ENCODE results near the gene CCNY.

The CCNY gene

GRCh38 chr10:35422228-35422627 is 85.9 kb downstream of the CCNY start:
- no peaks in the 10 kb centered on the region for H3K27me3 ChIP-seq (ENCODE audit: insufficient read depth, poor library complexity, severe bottlenecking)
- H3K9me3 ChIP-seq (ENCODE audit: severe bottlenecking): no peaks in the 10 kb centered on the region
- TF ChIP-seq, protein P1, sequence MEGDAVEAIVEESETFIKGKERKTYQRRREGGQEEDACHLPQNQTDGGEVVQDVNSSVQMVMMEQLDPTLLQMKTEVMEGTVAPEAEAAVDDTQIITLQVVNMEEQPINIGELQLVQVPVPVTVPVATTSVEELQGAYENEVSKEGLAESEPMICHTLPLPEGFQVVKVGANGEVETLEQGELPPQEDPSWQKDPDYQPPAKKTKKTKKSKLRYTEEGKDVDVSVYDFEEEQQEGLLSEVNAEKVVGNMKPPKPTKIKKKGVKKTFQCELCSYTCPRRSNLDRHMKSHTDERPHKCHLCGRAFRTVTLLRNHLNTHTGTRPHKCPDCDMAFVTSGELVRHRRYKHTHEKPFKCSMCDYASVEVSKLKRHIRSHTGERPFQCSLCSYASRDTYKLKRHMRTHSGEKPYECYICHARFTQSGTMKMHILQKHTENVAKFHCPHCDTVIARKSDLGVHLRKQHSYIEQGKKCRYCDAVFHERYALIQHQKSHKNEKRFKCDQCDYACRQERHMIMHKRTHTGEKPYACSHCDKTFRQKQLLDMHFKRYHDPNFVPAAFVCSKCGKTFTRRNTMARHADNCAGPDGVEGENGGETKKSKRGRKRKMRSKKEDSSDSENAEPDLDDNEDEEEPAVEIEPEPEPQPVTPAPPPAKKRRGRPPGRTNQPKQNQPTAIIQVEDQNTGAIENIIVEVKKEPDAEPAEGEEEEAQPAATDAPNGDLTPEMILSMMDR (IDR thresholded peaks at IDR 0.05; ENCODE audit: poor library complexity, severe bottlenecking): no peak
- H3K4me1 ChIP-seq (ENCODE audit: insufficient read depth, poor library complexity, severe bottlenecking): peaks cover 51% of the 10 kb centered on the region
- DNase-seq (ENCODE audit: low spot score) (no peak), ATAC-seq (ENCODE audit: low read depth) (no peak)
- H3K36me3 ChIP-seq (ENCODE audit: low read depth): peaks cover 5% of the 10 kb centered on the region; the same call in 1 of the 2 replicates
- peak overlapping the region; percentile 85 for H3K27ac ChIP-seq (ENCODE audit: poor library complexity, severe bottlenecking)
- H3K4me3 ChIP-seq (ENCODE audit: severe bottlenecking): no peak overlapping the region

GRCh38 chr10:35423505-35424306 is 87.4 kb downstream of the CCNY start:
- peaks cover 51% of the 10 kb centered on the region for H3K4me1 ChIP-seq (ENCODE audit: insufficient read depth, poor library complexity, severe bottlenecking)
- peak overlapping the region; percentile 3 for H3K27ac ChIP-seq (ENCODE audit: poor library complexity, severe bottlenecking)
- no peak overlapping the region for H3K4me3 ChIP-seq (ENCODE audit: severe bottlenecking)
- no peak for DNase-seq (ENCODE audit: low spot score)
- peak; percentile 35; the same call in 1 of the 3 replicates for ATAC-seq (ENCODE audit: low read depth)
- H3K27me3 ChIP-seq (ENCODE audit: insufficient read depth, poor library complexity, severe bottlenecking): no peaks in the 10 kb centered on the region
- H3K9me3 ChIP-seq (ENCODE audit: severe bottlenecking): no peaks in the 10 kb centered on the region
- H3K36me3 ChIP-seq (ENCODE audit: low read depth): peaks cover 5% of the 10 kb centered on the region; the same call in 1 of the 2 replicates
- TF ChIP-seq, protein P1 (IDR thresholded peaks at IDR 0.05; ENCODE audit: poor library complexity, severe bottlenecking): no peak

DNA sequence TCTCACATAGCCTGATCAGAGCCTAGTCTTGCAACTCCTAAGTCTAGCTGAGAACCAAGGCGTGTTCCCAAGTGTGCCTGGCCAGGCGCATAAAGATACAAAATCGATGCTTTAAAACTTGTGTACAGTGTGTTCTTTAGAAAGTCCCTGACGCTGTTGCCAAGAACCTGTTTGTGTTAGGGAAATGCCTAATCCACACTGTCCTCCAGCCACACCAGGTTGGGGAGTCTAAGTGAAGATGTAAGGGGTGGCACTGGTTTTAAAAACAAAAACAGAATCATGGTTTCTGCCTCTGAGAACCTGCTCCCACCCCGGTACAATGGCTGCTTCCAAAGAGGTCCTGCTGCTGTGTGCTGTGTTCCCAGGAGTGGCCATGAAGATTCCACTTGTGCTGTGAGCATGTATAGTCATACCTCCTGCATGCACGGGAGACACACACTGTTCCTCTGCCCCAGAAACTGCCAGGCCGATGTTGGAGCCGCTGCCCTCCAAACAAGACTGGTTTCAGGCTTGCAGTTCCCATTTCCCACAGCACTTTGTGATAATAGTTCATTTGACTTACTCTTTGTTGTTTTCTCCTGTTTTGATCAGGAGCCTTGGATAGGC is 88.5 kb downstream of the CCNY start:
- no peak for ATAC-seq (ENCODE audit: low read depth)
- no peaks in the 10 kb centered on the region for H3K27me3 ChIP-seq (ENCODE audit: insufficient read depth, poor library complexity, severe bottlenecking)
- H3K27ac ChIP-seq (ENCODE audit: poor library complexity, severe bottlenecking): no peak overlapping the region

DNA sequence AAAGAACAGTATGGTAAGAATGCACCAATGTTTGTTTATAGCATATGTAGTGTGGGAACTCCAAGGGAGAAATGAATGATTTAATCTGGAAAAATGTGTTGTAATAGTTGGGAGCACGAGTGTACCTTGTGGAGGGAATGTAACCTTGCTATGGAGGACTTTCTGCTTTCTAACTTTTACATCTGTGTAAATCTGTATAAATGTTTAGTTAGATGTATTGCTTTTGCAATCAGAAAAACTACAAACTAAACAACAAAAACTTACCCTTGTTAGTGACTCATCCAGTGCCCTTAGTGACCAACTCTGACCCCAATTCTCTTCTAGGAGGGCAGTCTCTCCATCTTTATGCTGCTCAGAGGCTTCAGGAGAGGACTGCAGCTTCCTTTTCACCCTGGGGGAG is 89.3 kb downstream of the CCNY start:
- peaks cover 5% of the 10 kb centered on the region; the same call in 1 of the 2 replicates for H3K36me3 ChIP-seq (ENCODE audit: low read depth)
- ATAC-seq (ENCODE audit: low read depth): no peak
- no peak overlapping the region for H3K4me3 ChIP-seq (ENCODE audit: severe bottlenecking)
- H3K4me1 ChIP-seq (ENCODE audit: insufficient read depth, poor library complexity, severe bottlenecking): peaks cover 40% of the 10 kb centered on the region
- H3K9me3 ChIP-seq (ENCODE audit: severe bottlenecking): no peaks in the 10 kb centered on the region
- no peaks in the 10 kb centered on the region for H3K27me3 ChIP-seq (ENCODE audit: insufficient read depth, poor library complexity, severe bottlenecking)
- DNase-seq (ENCODE audit: low spot score): no peak
- TF ChIP-seq, protein P1 (IDR thresholded peaks at IDR 0.05; ENCODE audit: poor library complexity, severe bottlenecking): no peak
- no peak overlapping the region for H3K27ac ChIP-seq (ENCODE audit: poor library complexity, severe bottlenecking)

More for the DNA sequence above, 88.5 kb downstream of the CCNY start:
- Histone ChIP-seq H3K9me3 (ENCODE audit: severe bottlenecking) (no peaks in the 10 kb centered on the region), H3K4me1 (ENCODE audit: insufficient read depth, poor library complexity, severe bottlenecking) (peaks cover 48% of the 10 kb centered on the region), H3K4me3 (ENCODE audit: severe bottlenecking) (no peak overlapping the region), H3K36me3 (ENCODE audit: low read depth) (peaks cover 5% of the 10 kb centered on the region; the same call in 1 of the 2 replicates)
- TF ChIP-seq, protein P1 (IDR thresholded peaks at IDR 0.05; ENCODE audit: poor library complexity, severe bottlenecking): no peak
- DNase-seq (ENCODE audit: low spot score): no peak

Measured in RWPE2 (cell line).